Measurements from ENCODE around the gene CLCNKA. TPM values are rescaled to one million over a fixed set of nuclear protein-coding genes. Genes with fewer than 3 reads are reported as not detected.

The CLCNKA gene
- total RNA-seq, 4 donors from 2014 or later: 2.9 TPM; not detected in 3

GRCh38 chr1:15988856-15989736 lies 32.7 kb upstream of the CLCNKA start:
- H3K9me3 ChIP-seq: no peaks in the 10 kb centered on the region
- TF ChIP-seq CTCF (IDR thresholded peaks at IDR 0.05): no peak
- TF ChIP-seq POLR2A (IDR thresholded peaks at IDR 0.05): no peak
- DNase-seq: no peak
- H3K27me3 ChIP-seq: no peaks in the 10 kb centered on the region
- intact Hi-C loops (cut with DNase I; ENCODE audit: low total_unique reads): no loop called here
- no peak overlapping the region for H3K27ac ChIP-seq
- no peak overlapping the region for H3K4me3 ChIP-seq
- H3K4me1 ChIP-seq: no peaks in the 10 kb centered on the region
- no peaks in the 10 kb centered on the region for H3K36me3 ChIP-seq

GRCh38 chr1:15989776-15990175 lies 32.1 kb upstream of the CLCNKA start:
- no peak for DNase-seq
- Histone ChIP-seq H3K9me3 (no peaks in the 10 kb centered on the region), H3K27me3 (no peaks in the 10 kb centered on the region), H3K36me3 (no peaks in the 10 kb centered on the region), H3K4me3 (no peak overlapping the region), H3K27ac (no peak overlapping the region), H3K4me1 (no peaks in the 10 kb centered on the region)
- TF ChIP-seq POLR2A (IDR thresholded peaks at IDR 0.05) (no peak), CTCF (IDR thresholded peaks at IDR 0.05) (no peak)
- intact Hi-C loops (cut with DNase I; ENCODE audit: low total_unique reads): no loop called here

- H3K4me3 ChIP-seq: no peak overlapping the region
- no peak for DNase-seq
- H3K27me3 ChIP-seq: no peaks in the 10 kb centered on the region
- intact Hi-C loops (cut with DNase I; ENCODE audit: low total_unique reads): no loop called here
- no peak overlapping the region for H3K27ac ChIP-seq
- TF ChIP-seq POLR2A (IDR thresholded peaks at IDR 0.05) (no peak), CTCF (IDR thresholded peaks at IDR 0.05) (no peak)
- H3K4me1 ChIP-seq: no peaks in the 10 kb centered on the region
- no peaks in the 10 kb centered on the region for H3K36me3 ChIP-seq
- no peaks in the 10 kb centered on the region for H3K9me3 ChIP-seq
Measured at GRCh38 chr1:15991427-15992186, 30.2 kb upstream of the CLCNKA start.

GRCh38 chr1:15992187-15992553 lies 29.7 kb upstream of the CLCNKA start:
- Histone ChIP-seq H3K27me3 (no peaks in the 10 kb centered on the region), H3K27ac (no peak overlapping the region), H3K4me3 (no peak overlapping the region), H3K9me3 (no peaks in the 10 kb centered on the region), H3K36me3 (no peaks in the 10 kb centered on the region), H3K4me1 (no peaks in the 10 kb centered on the region)
- intact Hi-C loops (cut with DNase I; ENCODE audit: low total_unique reads): no loop called here
- DNase-seq: no peak
- TF ChIP-seq POLR2A (IDR thresholded peaks at IDR 0.05) (no peak), CTCF (IDR thresholded peaks at IDR 0.05) (no peak)
